Measurements from ENCODE around the gene AICDA.
"Not testable (repeated sequence)": the region's sequence is repeated elsewhere in the genome, so short reads cannot be mapped to it uniquely, and the experiment has no call there.

Gene AICDA

GRCh38 chr12:8615206-8615605 is 2.5 kb upstream of the AICDA start:
- Histone ChIP-seq H3K27ac (ENCODE audit: low read depth, low read length, severe bottlenecking) (no peak overlapping the region), H3K4me1 (ENCODE audit: control insufficient read depth, insufficient read depth, low read length, poor library complexity, severe bottlenecking) (peaks cover 5% of the 10 kb centered on the region), H3K36me3 (ENCODE audit: control insufficient read depth, insufficient read depth, low read length) (no peaks in the 10 kb centered on the region), H3K4me3 (ENCODE audit: extremely low read depth, insufficient read depth, low read length, poor library complexity, severe bottlenecking) (no peak overlapping the region), H3K9me3 (ENCODE audit: control insufficient read depth, low read length) (no peaks in the 10 kb centered on the region)
- 87 to 95% methylated on average over 4 to 6 of the region's 6 CpGs for WGBS, 2 experiments (ENCODE audit: insufficient coverage in 2 of 2)

- H3K36me3 ChIP-seq (ENCODE audit: control insufficient read depth, insufficient read depth, low read length); H3K27ac ChIP-seq (ENCODE audit: low read depth, low read length, severe bottlenecking); H3K9me3 ChIP-seq (ENCODE audit: control insufficient read depth, low read length); H3K4me3 ChIP-seq (ENCODE audit: extremely low read depth, insufficient read depth, low read length, poor library complexity, severe bottlenecking); H3K4me1 ChIP-seq (ENCODE audit: control insufficient read depth, insufficient read depth, low read length, poor library complexity, severe bottlenecking): not testable (repeated sequence)
- no CpG with 5 or more reads among the region's 1 CpG for WGBS, 2 experiments (ENCODE audit: insufficient coverage in 2 of 2)
Measured at GRCh38 chr12:8613881-8614280, 1.2 kb upstream of the AICDA start.

- Histone ChIP-seq H3K4me1 (ENCODE audit: control insufficient read depth, insufficient read depth, low read length, poor library complexity, severe bottlenecking) (no peaks in the 10 kb centered on the region), H3K9me3 (ENCODE audit: control insufficient read depth, low read length) (no peaks in the 10 kb centered on the region), H3K4me3 (ENCODE audit: extremely low read depth, insufficient read depth, low read length, poor library complexity, severe bottlenecking) (no peak overlapping the region), H3K27ac (ENCODE audit: low read depth, low read length, severe bottlenecking) (no peak overlapping the region), H3K36me3 (ENCODE audit: control insufficient read depth, insufficient read depth, low read length) (no peaks in the 10 kb centered on the region)
- WGBS, 2 experiments (ENCODE audit: insufficient coverage in 2 of 2) = 50% methylated on average over 2 of the region's 5 CpGs
Measured at GRCh38 chr12:8609061-8609570, 3.5 kb downstream of the AICDA start.

- 95% methylated on average over 5 to 6 of the region's 6 CpGs for WGBS, 2 experiments (ENCODE audit: insufficient coverage in 2 of 2)
Measured at GRCh38 chr12:8606890-8607289, 5.8 kb downstream of the AICDA start.

GRCh38 chr12:8605057-8605456 is 7.6 kb downstream of the AICDA start:
- Histone ChIP-seq H3K9me3 (ENCODE audit: control insufficient read depth, low read length) (no peaks in the 10 kb centered on the region), H3K27ac (ENCODE audit: low read depth, low read length, severe bottlenecking) (no peak overlapping the region), H3K4me3 (ENCODE audit: extremely low read depth, insufficient read depth, low read length, poor library complexity, severe bottlenecking) (no peak overlapping the region), H3K4me1 (ENCODE audit: control insufficient read depth, insufficient read depth, low read length, poor library complexity, severe bottlenecking) (no peaks in the 10 kb centered on the region), H3K36me3 (ENCODE audit: control insufficient read depth, insufficient read depth, low read length) (no peaks in the 10 kb centered on the region)
- 93 to 97% methylated on average over 20 to 30 of the region's 30 CpGs for WGBS, 2 experiments (ENCODE audit: insufficient coverage in 2 of 2)

More at GRCh38 chr12:8606890-8607289, 5.8 kb downstream of the AICDA start:
- H3K4me3 ChIP-seq (ENCODE audit: extremely low read depth, insufficient read depth, low read length, poor library complexity, severe bottlenecking) = no peak overlapping the region
- no peaks in the 10 kb centered on the region for H3K36me3 ChIP-seq (ENCODE audit: control insufficient read depth, insufficient read depth, low read length)
- H3K4me1 ChIP-seq (ENCODE audit: control insufficient read depth, insufficient read depth, low read length, poor library complexity, severe bottlenecking) = no peaks in the 10 kb centered on the region
- H3K9me3 ChIP-seq (ENCODE audit: control insufficient read depth, low read length) = no peaks in the 10 kb centered on the region
- no peak overlapping the region for H3K27ac ChIP-seq (ENCODE audit: low read depth, low read length, severe bottlenecking)

- 17 to 31% methylated on average over 1 of the region's 3 CpGs for WGBS, 2 experiments (ENCODE audit: insufficient coverage in 2 of 2)
- H3K9me3 ChIP-seq (ENCODE audit: control insufficient read depth, low read length) = no peaks in the 10 kb centered on the region
- H3K27ac ChIP-seq (ENCODE audit: low read depth, low read length, severe bottlenecking) = no peak overlapping the region
- H3K4me1 ChIP-seq (ENCODE audit: control insufficient read depth, insufficient read depth, low read length, poor library complexity, severe bottlenecking) = no peaks in the 10 kb centered on the region
- no peaks in the 10 kb centered on the region for H3K36me3 ChIP-seq (ENCODE audit: control insufficient read depth, insufficient read depth, low read length)
- H3K4me3 ChIP-seq (ENCODE audit: extremely low read depth, insufficient read depth, low read length, poor library complexity, severe bottlenecking) = no peak overlapping the region
Measured at GRCh38 chr12:8603856-8604255, 8.8 kb downstream of the AICDA start.

GRCh38 chr12:8603286-8603685 is 9.4 kb downstream of the AICDA start:
- H3K4me1 ChIP-seq (ENCODE audit: control insufficient read depth, insufficient read depth, low read length, poor library complexity, severe bottlenecking) = no peaks in the 10 kb centered on the region
- no peaks in the 10 kb centered on the region for H3K9me3 ChIP-seq (ENCODE audit: control insufficient read depth, low read length)
- H3K27ac ChIP-seq (ENCODE audit: low read depth, low read length, severe bottlenecking) = no peak overlapping the region
- no peaks in the 10 kb centered on the region for H3K36me3 ChIP-seq (ENCODE audit: control insufficient read depth, insufficient read depth, low read length)
- no peak overlapping the region for H3K4me3 ChIP-seq (ENCODE audit: extremely low read depth, insufficient read depth, low read length, poor library complexity, severe bottlenecking)
- 100% methylated on average over 1 of the region's 2 CpGs; no CpG with 5 or more reads in 1 of the 2 experiments for WGBS, 2 experiments (ENCODE audit: insufficient coverage in 2 of 2)

- no peak overlapping the region for H3K27ac ChIP-seq (ENCODE audit: low read depth, low read length, severe bottlenecking)
- H3K36me3 ChIP-seq (ENCODE audit: control insufficient read depth, insufficient read depth, low read length) = no peaks in the 10 kb centered on the region
- 79 to 100% methylated on average over 2 to 3 of the region's 3 CpGs for WGBS, 2 experiments (ENCODE audit: insufficient coverage in 2 of 2)
- H3K9me3 ChIP-seq (ENCODE audit: control insufficient read depth, low read length) = no peaks in the 10 kb centered on the region
- H3K4me1 ChIP-seq (ENCODE audit: control insufficient read depth, insufficient read depth, low read length, poor library complexity, severe bottlenecking) = no peaks in the 10 kb centered on the region
- no peak overlapping the region for H3K4me3 ChIP-seq (ENCODE audit: extremely low read depth, insufficient read depth, low read length, poor library complexity, severe bottlenecking)
Measured at GRCh38 chr12:8596561-8596960, 16.1 kb downstream of the AICDA start.

GRCh38 chr12:8594072-8594471 is 18.6 kb downstream of the AICDA start:
- WGBS, 2 experiments (ENCODE audit: insufficient coverage in 2 of 2) = 86 to 88% methylated on average over 7 to 8 of the region's 8 CpGs
- Histone ChIP-seq H3K4me3 (ENCODE audit: extremely low read depth, insufficient read depth, low read length, poor library complexity, severe bottlenecking) (no peak overlapping the region), H3K4me1 (ENCODE audit: control insufficient read depth, insufficient read depth, low read length, poor library complexity, severe bottlenecking) (no peaks in the 10 kb centered on the region), H3K9me3 (ENCODE audit: control insufficient read depth, low read length) (no peaks in the 10 kb centered on the region), H3K36me3 (ENCODE audit: control insufficient read depth, insufficient read depth, low read length) (no peaks in the 10 kb centered on the region), H3K27ac (ENCODE audit: low read depth, low read length, severe bottlenecking) (no peak overlapping the region)

- H3K27ac ChIP-seq (ENCODE audit: low read depth, low read length, severe bottlenecking) = no peak overlapping the region
- WGBS, 2 experiments (ENCODE audit: insufficient coverage in 2 of 2) = no CpG with 5 or more reads among the region's 2 CpGs
- no peaks in the 10 kb centered on the region for H3K36me3 ChIP-seq (ENCODE audit: control insufficient read depth, insufficient read depth, low read length)
- H3K4me1 ChIP-seq (ENCODE audit: control insufficient read depth, insufficient read depth, low read length, poor library complexity, severe bottlenecking) = no peaks in the 10 kb centered on the region
- H3K4me3 ChIP-seq (ENCODE audit: extremely low read depth, insufficient read depth, low read length, poor library complexity, severe bottlenecking) = no peak overlapping the region
- H3K9me3 ChIP-seq (ENCODE audit: control insufficient read depth, low read length) = no peaks in the 10 kb centered on the region
Measured at GRCh38 chr12:8593246-8593645, 19.4 kb downstream of the AICDA start.

GRCh38 chr12:8590842-8591545 is 21.7 kb downstream of the AICDA start:
- H3K9me3 ChIP-seq (ENCODE audit: control insufficient read depth, low read length) = no peaks in the 10 kb centered on the region
- H3K27ac ChIP-seq (ENCODE audit: low read depth, low read length, severe bottlenecking) = no peak overlapping the region
- H3K36me3 ChIP-seq (ENCODE audit: control insufficient read depth, insufficient read depth, low read length) = no peaks in the 10 kb centered on the region
- no peaks in the 10 kb centered on the region for H3K4me1 ChIP-seq (ENCODE audit: control insufficient read depth, insufficient read depth, low read length, poor library complexity, severe bottlenecking)
- H3K4me3 ChIP-seq (ENCODE audit: extremely low read depth, insufficient read depth, low read length, poor library complexity, severe bottlenecking) = no peak overlapping the region
- WGBS, 2 experiments (ENCODE audit: insufficient coverage in 2 of 2) = 74 to 80% methylated on average over 8 to 9 of the region's 10 CpGs
